ENCODE measurements around the gene SDC3. TPM values are rescaled to one million over a fixed set of nuclear protein-coding genes. Genes with fewer than 3 reads are reported as not detected.

The SDC3 gene
- total RNA-seq, 2 experiments from 2014 or later, result 0.19 to 0.49 TPM

DNA sequence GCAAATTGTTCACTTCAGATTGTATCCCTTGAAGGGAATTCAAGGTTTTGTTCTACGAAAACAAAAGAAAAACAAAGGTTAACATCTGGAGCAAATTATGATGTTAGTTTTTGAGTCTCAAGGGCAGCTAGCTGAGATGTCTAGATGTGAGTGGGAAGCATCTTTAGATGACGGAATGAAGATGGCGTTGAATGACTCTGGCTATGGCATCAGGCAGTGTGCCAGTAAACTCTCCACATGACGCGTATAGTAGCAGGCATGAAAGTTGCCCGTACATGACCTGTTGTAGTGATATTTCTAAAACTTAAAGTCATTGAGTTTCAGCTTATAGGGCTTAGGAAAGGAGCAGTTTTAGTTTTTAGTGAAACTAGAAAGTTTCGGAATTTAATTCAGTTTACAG lies 12.3 kb upstream of the SDC3 start:
- Mint-ChIP-seq H3K9me3 (no peaks in the 10 kb centered on the region), H3K4me3 (no peak overlapping the region), H3K27ac (no peak overlapping the region), H3K36me3 (ENCODE audit: low read depth) (no peaks in the 10 kb centered on the region), H3K4me1 (ENCODE audit: low read depth) (peaks cover 3% of the 10 kb centered on the region), H3K27me3 (ENCODE audit: low read depth) (peaks cover 4% of the 10 kb centered on the region)
- intact Hi-C loops (cut with micrococcal nuclease), result no loop called here
- CTCF ChIA-PET, result interaction anchor here (2.6 to 4.2 kb wide), 3 partner anchors 8 to 119 kb away, joined by 17 to 23 read pairs (median 18); no protein-coding TSS in a partner anchor
- no peak for DNase-seq

DNA sequence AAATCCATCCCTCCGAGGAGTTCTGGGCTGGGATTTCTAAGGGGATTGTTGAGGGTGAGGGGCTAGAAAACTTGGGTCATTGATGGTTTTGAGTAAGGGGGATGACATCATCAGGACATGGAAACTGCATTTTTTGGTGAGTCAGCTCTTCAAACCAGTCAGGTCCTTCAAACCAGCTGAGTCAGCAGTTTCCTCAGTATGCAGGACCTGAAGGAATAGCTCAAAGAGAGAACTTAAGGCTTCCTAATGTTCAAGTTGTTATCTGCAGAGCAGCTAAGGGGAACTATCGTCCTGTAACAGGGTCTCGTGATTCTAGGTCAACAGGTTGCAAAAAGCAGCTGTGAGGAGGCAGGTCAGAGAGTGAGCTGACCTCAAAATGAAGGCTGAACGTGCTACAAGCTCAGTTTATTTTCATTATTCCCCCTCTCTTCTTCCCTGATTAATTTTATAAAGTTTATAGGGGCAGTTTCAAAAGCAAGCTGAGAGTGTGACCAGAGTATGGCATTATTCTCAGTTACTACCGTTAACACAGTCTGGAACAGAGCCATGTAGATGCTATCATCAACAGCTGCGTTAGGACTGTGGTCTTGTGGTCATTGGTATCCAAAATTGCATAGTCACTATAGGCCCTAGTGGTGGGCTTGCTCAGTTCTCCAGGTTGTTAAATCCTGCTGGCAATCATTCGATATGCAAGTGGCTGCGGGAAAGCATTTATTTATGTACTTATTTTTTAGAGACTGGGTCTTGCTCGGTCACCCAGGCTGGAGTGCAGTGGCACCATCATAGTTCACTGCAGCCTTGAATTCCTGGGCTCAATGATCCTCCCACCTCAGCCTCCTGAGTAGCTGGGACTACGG lies 10.7 kb upstream of the SDC3 start:
- no peak for DNase-seq
- Mint-ChIP-seq H3K9me3 (no peaks in the 10 kb centered on the region), H3K27me3 (ENCODE audit: low read depth) (peaks cover 4% of the 10 kb centered on the region), H3K27ac (no peak overlapping the region), H3K4me3 (no peak overlapping the region), H3K36me3 (ENCODE audit: low read depth) (no peaks in the 10 kb centered on the region), H3K4me1 (ENCODE audit: low read depth) (peaks cover 3% of the 10 kb centered on the region)
- intact Hi-C loops (cut with micrococcal nuclease), result no loop called here
- CTCF ChIA-PET, result interaction anchor here (1.4 to 4.2 kb wide), 4 partner anchors 8 to 201 kb away, joined by 3 to 23 read pairs (median 18); no protein-coding TSS in a partner anchor

DNA sequence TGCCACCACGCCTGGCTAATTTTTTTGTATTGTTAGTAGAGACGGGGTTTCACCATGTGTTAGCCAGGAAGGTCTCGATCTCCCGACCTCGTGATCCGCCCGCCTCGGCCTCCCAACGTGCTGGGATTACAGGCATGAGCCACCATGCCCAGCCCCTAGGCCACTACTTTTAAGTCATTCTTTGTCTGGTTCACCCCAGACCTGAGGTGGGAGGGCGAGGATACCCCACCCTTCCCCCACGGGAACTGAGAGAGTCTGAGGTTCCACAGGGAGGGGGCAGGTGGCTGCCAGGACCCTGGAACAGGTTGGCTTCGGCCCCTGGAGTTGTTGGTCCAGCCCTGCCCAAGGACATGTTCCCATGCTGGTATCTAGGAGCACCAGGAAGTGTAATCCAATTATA lies 7.7 kb upstream of the SDC3 start:
- intact Hi-C loops (cut with micrococcal nuclease), result no loop called here
- no peak overlapping the region for H3K4me3 Mint-ChIP-seq
- no peak overlapping the region for H3K27ac Mint-ChIP-seq
- H3K27me3 Mint-ChIP-seq (ENCODE audit: low read depth), result peaks cover 4% of the 10 kb centered on the region
- CTCF ChIA-PET, result interaction anchor here (0.6 to 8.6 kb wide), 2 partner anchors 114 to 239 kb away, joined by 4 to 177 read pairs; no protein-coding TSS in a partner anchor
- no peak for DNase-seq
- H3K36me3 Mint-ChIP-seq (ENCODE audit: low read depth), result no peaks in the 10 kb centered on the region
- H3K4me1 Mint-ChIP-seq (ENCODE audit: low read depth), result peaks cover 5% of the 10 kb centered on the region
- no peaks in the 10 kb centered on the region for H3K9me3 Mint-ChIP-seq

DNA sequence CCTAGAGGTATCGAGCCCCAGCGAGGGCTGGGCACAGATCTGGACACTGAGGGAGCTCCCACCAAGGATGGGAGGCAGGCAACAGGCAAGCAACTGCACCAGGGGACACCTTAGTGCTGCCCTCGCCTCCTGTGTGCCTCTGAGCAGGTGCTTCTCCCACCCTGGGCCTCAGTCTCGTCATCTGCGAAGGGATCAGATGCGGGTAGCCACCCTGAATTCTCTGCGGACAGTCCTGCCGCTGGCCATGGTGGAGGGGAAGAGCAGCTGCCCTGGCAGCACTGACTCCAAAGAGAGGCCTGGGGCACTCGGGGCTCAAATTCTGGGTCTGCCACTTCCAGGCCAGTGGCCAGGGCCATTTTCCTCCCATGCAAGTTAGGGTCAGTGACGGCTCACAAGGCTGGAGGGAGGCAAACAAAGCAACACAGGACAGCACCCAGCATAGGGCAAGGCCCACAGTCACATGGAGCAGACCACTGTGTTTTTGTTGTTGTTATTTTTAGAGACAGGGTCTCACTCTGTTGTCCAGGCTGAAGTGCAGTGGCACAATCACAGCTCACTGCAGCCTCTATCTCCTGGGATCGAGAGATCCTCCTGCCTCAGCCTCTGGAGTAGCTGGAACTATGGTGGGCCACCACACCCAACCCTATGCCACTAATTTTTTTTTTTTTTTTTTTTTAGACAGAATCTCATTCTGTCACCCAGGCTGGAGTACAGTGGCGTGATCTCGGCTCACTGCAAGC lies 7.1 kb upstream of the SDC3 start:
- Mint-ChIP-seq H3K4me3 (no peak overlapping the region), H3K36me3 (ENCODE audit: low read depth) (no peaks in the 10 kb centered on the region), H3K9me3 (no peaks in the 10 kb centered on the region), H3K4me1 (ENCODE audit: low read depth) (peaks cover 5% of the 10 kb centered on the region), H3K27me3 (ENCODE audit: low read depth) (peaks cover 5% of the 10 kb centered on the region), H3K27ac (no peak overlapping the region)
- DNase-seq, result no peak
- CTCF ChIA-PET, result interaction anchor here (8.6 kb wide), 1 partner anchor 113 kb away, joined by 177 read pairs; no protein-coding TSS in a partner anchor
- intact Hi-C loops (cut with micrococcal nuclease), result no loop called here

DNA sequence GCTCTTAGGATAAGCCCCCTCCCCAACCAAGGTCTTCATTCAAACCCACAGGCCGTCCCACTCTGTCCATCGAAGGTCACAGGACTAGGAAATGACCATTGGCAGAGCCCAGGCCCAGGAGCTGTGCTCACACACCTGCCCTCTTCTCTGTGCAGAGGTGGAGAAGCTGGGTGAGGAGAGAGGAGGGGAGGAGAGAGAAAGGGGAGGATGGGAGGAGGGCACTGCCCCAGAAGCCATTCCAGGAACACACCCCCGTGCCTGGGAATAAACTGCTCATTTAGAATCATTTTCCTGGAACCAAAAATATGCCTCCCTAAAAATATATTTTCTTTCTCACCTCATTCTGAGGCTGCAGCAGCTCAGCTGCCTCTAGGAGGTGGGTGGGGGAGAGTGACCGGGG lies 6.4 kb upstream of the SDC3 start:
- H3K4me1 Mint-ChIP-seq (ENCODE audit: low read depth), result peaks cover 5% of the 10 kb centered on the region
- H3K27ac Mint-ChIP-seq, result no peak overlapping the region
- no peak overlapping the region for H3K4me3 Mint-ChIP-seq
- CTCF ChIA-PET, result interaction anchor here (1.2 to 8.6 kb wide), 3 partner anchors 98 to 135 kb away, joined by 3 to 177 read pairs (median 5); no protein-coding TSS in a partner anchor
- no peak for DNase-seq
- intact Hi-C loops (cut with micrococcal nuclease), result no loop called here
- H3K36me3 Mint-ChIP-seq (ENCODE audit: low read depth), result no peaks in the 10 kb centered on the region
- H3K27me3 Mint-ChIP-seq (ENCODE audit: low read depth), result peaks cover 10% of the 10 kb centered on the region
- no peaks in the 10 kb centered on the region for H3K9me3 Mint-ChIP-seq

- DNase-seq, result no peak
- H3K4me3 Mint-ChIP-seq, result no peak overlapping the region
- H3K9me3 Mint-ChIP-seq, result no peaks in the 10 kb centered on the region
- peaks cover 5% of the 10 kb centered on the region for H3K4me1 Mint-ChIP-seq (ENCODE audit: low read depth)
- H3K27ac Mint-ChIP-seq, result no peak overlapping the region
- no peaks in the 10 kb centered on the region for H3K36me3 Mint-ChIP-seq (ENCODE audit: low read depth)
- peaks cover 13% of the 10 kb centered on the region for H3K27me3 Mint-ChIP-seq (ENCODE audit: low read depth)
- CTCF ChIA-PET, result interaction anchor here (1.2 to 8.6 kb wide), 5 partner anchors 14 to 135 kb away, joined by 3 to 177 read pairs (median 6); no protein-coding TSS in a partner anchor
- intact Hi-C loops (cut with micrococcal nuclease), result no loop called here
These were observed 6.0 kb upstream of the SDC3 start for GRCh38 chr1:30914587-30914922.

GRCh38 chr1:30912913-30913652 lies 4.5 kb upstream of the SDC3 start:
- CTCF ChIA-PET, result interaction anchor here (1.3 to 8.6 kb wide), 5 partner anchors 15 to 134 kb away, joined by 3 to 177 read pairs (median 10); no protein-coding TSS in a partner anchor
- no peak overlapping the region for H3K4me3 Mint-ChIP-seq
- peaks cover 6% of the 10 kb centered on the region for H3K4me1 Mint-ChIP-seq (ENCODE audit: low read depth)
- H3K9me3 Mint-ChIP-seq, result no peaks in the 10 kb centered on the region
- DNase-seq, result no peak
- no peaks in the 10 kb centered on the region for H3K36me3 Mint-ChIP-seq (ENCODE audit: low read depth)
- H3K27ac Mint-ChIP-seq, result no peak overlapping the region
- intact Hi-C loops (cut with micrococcal nuclease), result no loop called here
- H3K27me3 Mint-ChIP-seq (ENCODE audit: low read depth), result peaks cover 19% of the 10 kb centered on the region

DNA sequence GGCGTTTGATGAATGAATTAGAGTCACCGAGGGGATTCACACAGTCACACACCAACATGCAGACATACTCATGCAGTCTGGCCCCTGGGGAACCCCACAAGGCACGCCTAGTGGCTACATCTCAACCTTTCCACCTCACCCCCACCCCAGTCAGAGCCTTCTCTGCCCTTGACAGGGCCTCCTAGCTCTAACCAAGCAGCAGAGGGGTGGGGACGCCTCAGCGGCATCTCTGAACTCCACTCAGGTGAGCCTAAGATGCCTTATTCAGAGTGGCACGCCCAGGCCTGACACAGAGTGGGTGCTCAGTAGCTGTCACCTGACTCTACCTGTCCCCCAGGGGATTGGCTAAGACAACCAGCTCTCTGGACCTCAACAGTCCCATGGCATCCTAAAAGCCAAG lies 3.7 kb upstream of the SDC3 start:
- no peak overlapping the region for H3K4me3 Mint-ChIP-seq
- DNase-seq, result no peak

DNA sequence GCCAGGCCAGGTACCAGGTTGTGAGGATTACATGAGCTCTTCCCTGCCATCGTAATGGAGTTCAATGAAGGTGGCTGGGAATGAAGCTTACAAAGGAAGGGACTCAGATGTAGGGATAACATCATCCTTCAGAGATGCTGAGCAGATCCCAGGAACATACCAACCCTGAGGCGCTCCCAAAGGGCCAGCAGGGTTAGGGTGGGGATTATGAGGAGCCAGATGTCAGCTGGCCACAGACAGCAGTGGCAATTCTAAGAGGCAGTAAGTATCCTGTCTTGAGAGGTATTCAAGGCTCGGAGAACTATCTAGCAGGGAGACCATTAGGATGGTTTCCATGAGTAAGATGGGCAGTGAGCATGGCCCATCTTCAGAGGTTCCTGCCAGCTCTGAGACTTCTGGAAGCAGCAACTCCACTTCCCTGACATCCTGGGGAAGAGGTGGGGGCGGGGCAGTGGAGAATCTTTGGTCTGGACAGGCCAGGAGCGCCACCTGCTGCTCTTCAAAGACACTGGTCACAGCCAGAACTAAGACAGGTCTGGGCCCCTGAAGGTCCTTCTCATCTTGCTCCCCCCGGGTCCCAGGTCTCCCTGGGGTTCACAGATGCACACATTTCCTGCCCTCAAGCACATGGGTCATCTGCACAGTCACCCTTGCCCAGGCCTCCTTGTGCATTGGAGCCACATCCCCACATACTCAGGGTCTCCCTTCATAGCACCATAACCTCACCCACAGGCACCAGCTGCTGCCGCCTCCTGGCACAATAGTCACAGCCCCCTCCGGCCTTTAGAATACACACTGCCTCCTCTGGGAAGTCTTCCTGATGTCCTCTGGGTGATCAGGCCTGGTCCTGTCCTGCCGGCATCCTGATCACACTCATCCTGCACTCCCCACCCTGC lies 2.7 kb upstream of the SDC3 start:
- Mint-ChIP-seq H3K4me1 (ENCODE audit: low read depth) (peaks cover 12% of the 10 kb centered on the region), H3K27ac (no peak overlapping the region), H3K9me3 (no peaks in the 10 kb centered on the region), H3K36me3 (ENCODE audit: low read depth) (no peaks in the 10 kb centered on the region), H3K4me3 (no peak overlapping the region), H3K27me3 (ENCODE audit: low read depth) (peaks cover 29% of the 10 kb centered on the region)
- peak; percentile 76 for DNase-seq
- CTCF ChIA-PET, result interaction anchor here (0.8 to 8.6 kb wide), 24 partner anchors 9 to 192 kb away, joined by 3 to 177 read pairs (median 5); partner anchors contain the start of gene MATN1
- intact Hi-C loops (cut with micrococcal nuclease), result loop anchor here (1.0 kb wide), 3 partner anchors 110 to 192 kb away; no protein-coding TSS in a partner anchor

More for the DNA sequence above, 3.7 kb upstream of the SDC3 start:
- intact Hi-C loops (cut with micrococcal nuclease), result no loop called here
- H3K27ac Mint-ChIP-seq, result no peak overlapping the region
- peaks cover 12% of the 10 kb centered on the region for H3K4me1 Mint-ChIP-seq (ENCODE audit: low read depth)
- CTCF ChIA-PET, result interaction anchor here (1.3 to 8.6 kb wide), 8 partner anchors 8 to 133 kb away, joined by 3 to 177 read pairs (median 10); no protein-coding TSS in a partner anchor
- H3K36me3 Mint-ChIP-seq (ENCODE audit: low read depth), result no peaks in the 10 kb centered on the region
- no peaks in the 10 kb centered on the region for H3K9me3 Mint-ChIP-seq
- peaks cover 25% of the 10 kb centered on the region for H3K27me3 Mint-ChIP-seq (ENCODE audit: low read depth)

DNA sequence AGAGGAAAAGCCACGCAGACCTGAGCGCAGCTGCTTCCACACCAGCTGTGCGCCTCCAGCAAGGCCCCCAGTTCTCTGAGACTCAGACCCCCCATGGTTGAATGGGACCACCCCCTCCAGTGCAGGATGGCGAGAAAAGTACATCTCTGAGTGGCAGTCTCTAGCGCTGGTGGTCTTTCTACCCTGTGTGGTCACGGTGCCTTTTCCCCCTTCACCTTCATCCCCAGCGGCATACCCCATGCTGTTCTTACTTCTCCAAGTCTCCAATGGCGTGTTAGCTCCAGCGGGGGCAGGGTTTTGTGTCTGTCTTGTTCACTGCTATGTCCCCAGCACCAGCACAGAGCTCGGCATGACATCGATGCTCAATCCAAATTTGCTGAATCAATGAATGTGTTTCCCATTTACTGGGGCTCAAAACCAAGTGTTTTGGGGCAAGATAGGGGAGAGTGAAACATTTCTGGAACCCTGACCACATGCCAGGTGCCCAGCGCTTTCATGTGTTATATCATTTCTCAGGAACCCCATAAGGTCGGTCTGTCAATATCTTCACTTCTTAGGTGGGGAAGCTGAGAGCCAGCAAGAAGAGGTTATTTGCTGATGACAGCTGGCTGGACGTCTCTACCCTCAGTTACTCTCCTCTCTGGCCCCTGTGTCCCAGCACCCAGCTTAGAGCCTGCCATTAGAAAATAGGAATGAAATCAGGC lies 959 bp upstream of the SDC3 start:
- CTCF ChIA-PET, result interaction anchor here (0.6 to 8.6 kb wide), 8 partner anchors 11 to 190 kb away, joined by 5 to 177 read pairs (median 16); no protein-coding TSS in a partner anchor
- H3K27me3 Mint-ChIP-seq (ENCODE audit: low read depth), result peaks cover 37% of the 10 kb centered on the region
- peaks cover 12% of the 10 kb centered on the region for H3K4me1 Mint-ChIP-seq (ENCODE audit: low read depth)
- intact Hi-C loops (cut with micrococcal nuclease), result no loop called here
- no peak overlapping the region for H3K27ac Mint-ChIP-seq
- no peaks in the 10 kb centered on the region for H3K9me3 Mint-ChIP-seq
- DNase-seq, result peak; percentile 20
- peak overlapping the region; percentile 77 for H3K4me3 Mint-ChIP-seq
- no peaks in the 10 kb centered on the region for H3K36me3 Mint-ChIP-seq (ENCODE audit: low read depth)
